Testis (tissue), 2 donors: ENCODE data around the gene FOXC1.

Experiments used
- CTCF ChIP-seq, 3 experiments: fragments of 450-650 bp in 2 of 3; fragments of 200-600 bp in 1 of 3; sonication (generic) in 1 of 3; IDR thresholded peaks; one replicate each; pipeline ENCODE4 v1.5.1; 2016 to 2019; ENCODE audit warnings: antibody characterized with exemption in 3 of 3, mild to moderate bottlenecking in 2 of 3, moderate library complexity in 1 of 3
- POLR2A ChIP-seq: fragments of 450-650 bp; IDR thresholded peaks from one replicate; pipeline ENCODE4 v1.6.1; 2017; ENCODE audit warnings: antibody characterized with exemption, mild to moderate bottlenecking, moderate library complexity

- TF ChIP-seq CTCF (IDR thresholded peaks at IDR 0.05) (no peak), POLR2A (no peak)
Measured at GRCh38 chr6:1561355-1561754, 48.4 kb upstream of the FOXC1 start.
